D721Med (cell line): ENCODE results near the gene FDXR.

ENCODE experiments used
- DNase-seq: peaks from one replicate; pipeline ENCODE4 v3.0.0; 2011; ENCODE audit warnings: low spot score; ENCODE audit not compliant: insufficient read length
- FAIRE-seq: peaks from 2 replicates; lab custom pipeline; 2011; peaks lifted over from hg19 to GRCh38; lab: Jason Lieb, UNC
- TF ChIP-seq, protein P1 (sequence below): IDR thresholded peaks from 2 replicates; pipeline ENCODE4 v1.5.1; 2012; ENCODE audit warnings: mild to moderate bottlenecking, control low read depth; ENCODE audit not compliant: insufficient read depth; ENCODE audit errors: missing control alignments

The FDXR gene

DNA sequence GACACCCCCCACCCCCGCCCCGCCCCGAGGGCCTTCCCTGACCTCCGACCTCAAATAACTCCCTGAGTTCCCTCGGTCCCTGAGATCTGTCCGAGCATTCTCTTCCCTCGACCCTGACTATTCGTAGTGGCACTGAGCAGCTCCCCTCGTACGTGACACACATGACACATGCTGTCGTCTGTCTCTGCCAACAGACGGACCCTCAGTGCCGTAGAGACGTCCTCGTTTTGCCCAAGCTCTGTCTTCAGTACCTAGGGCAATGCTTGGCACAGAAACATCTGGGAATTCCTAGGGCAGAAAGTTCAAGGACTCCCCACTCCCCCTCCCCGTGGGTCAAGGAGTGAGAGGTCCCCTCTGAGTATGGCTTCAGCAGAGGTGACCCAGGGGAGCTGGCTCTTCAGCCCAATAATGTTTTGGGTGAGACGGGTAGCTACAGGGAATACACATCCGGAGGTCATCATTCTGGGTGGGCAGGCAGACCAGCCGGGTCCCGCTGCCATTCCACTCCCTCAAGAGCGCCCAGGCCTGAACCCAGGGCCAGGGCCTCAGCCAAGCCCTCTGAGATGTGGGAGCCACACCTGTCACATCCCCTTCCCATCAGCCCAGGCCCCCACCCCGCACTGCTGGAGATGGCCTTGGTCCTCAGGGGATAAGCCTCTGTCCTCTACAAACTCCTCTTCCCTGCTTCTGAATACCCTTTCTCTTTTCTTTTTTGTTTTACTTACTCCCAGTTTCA is 21.3 kb upstream of the FDXR start:
- DNase-seq (no peak), FAIRE-seq (no peak)
- TF ChIP-seq, protein P1, sequence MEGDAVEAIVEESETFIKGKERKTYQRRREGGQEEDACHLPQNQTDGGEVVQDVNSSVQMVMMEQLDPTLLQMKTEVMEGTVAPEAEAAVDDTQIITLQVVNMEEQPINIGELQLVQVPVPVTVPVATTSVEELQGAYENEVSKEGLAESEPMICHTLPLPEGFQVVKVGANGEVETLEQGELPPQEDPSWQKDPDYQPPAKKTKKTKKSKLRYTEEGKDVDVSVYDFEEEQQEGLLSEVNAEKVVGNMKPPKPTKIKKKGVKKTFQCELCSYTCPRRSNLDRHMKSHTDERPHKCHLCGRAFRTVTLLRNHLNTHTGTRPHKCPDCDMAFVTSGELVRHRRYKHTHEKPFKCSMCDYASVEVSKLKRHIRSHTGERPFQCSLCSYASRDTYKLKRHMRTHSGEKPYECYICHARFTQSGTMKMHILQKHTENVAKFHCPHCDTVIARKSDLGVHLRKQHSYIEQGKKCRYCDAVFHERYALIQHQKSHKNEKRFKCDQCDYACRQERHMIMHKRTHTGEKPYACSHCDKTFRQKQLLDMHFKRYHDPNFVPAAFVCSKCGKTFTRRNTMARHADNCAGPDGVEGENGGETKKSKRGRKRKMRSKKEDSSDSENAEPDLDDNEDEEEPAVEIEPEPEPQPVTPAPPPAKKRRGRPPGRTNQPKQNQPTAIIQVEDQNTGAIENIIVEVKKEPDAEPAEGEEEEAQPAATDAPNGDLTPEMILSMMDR: no peak

DNA sequence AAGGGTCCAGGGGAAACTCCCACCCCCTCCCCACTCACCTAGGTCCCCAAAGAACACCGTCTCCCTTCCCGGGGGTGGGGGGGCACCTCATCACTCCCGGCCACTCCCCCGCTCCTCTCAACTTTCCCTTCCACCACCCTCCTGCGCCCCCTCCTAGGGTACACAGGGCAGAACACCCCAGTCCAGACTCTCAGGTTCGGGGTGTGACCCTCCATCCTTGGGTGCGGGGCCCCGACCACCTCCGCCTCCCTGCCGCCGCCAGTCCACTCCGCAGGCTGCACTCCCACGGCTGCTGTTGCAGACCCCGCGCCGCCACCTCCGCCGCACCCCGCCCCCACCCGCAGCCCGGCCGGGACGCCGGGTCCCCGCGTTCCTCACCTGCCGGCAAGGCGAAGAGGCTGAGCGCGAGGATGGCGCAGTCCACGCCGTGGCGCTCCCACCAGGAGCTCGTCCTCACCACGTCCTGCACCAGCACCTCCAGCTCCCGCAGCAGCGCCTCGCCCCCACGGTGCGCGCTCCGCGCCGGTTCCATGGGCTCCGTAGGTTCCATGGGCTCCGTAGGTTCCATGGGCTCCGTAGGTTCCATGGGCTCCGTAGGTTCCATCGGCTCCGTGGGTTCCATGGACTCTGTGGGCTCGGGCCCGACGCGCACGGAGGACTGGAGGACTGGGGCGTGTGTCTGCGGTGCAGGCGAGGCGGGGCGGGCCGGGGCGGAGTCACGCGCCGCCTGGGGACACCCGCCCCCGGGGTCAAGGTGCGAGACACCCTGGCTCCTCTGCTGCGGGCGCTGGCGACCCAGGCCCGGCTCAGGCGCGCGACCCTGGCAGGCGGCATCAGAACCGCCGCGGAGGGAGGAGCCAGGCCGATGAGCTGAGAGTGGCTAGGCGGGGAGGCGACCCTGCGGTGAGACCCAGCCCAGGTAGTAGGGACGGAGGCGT is 20.4 kb upstream of the FDXR start, which contains the start of gene FADS6:
TSS of gene FADS6 (minus strand) at position 660 of the 938 bp plus-strand sequence. CDS start at position 622, 38 bp downstream.
- no peak for FAIRE-seq
- peak; percentile 57 for DNase-seq
- TF ChIP-seq, protein P1: no peak

DNA sequence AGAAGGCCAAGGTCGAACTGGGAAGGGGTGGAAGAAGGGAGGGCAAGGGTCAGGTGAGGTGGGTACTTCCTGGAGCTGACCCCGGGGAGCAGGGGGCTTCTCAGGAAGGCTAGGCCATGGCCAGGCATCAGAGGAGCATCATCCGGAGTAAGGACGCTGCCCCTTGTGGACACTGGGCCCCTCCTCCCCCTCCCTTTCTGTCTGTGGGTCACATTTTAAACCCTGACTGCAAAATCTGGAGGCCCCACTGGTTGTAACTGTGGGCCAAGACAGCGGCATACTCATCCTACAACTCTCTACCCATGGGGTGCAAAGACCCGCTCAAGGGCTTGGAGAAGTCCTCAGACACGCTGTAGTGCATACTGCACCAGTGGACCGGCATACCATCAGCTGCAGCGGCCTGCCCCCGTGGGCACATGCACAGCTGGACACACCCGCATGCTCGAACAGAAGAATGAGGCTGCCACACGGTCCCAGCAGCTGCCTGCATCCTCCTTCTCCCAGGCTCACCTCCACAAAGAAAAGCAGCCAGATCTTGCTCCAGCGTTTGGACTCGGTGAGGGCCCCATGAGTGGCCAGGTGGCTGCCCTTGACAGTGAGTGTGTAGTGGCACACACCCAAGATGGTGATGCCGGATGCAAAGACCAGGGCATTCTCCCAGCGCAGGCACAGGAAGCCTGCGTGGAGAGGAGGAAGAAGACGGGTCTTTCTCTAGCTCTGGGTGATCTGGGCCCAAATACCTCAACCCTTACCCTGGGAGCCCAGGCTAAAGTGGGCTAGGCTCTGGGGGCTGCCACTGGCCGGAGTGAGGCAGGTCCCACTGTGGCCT is 19.4 kb upstream of the FDXR start:
- FAIRE-seq (no peak), DNase-seq (no peak)
- TF ChIP-seq, protein P1: no peak

DNA sequence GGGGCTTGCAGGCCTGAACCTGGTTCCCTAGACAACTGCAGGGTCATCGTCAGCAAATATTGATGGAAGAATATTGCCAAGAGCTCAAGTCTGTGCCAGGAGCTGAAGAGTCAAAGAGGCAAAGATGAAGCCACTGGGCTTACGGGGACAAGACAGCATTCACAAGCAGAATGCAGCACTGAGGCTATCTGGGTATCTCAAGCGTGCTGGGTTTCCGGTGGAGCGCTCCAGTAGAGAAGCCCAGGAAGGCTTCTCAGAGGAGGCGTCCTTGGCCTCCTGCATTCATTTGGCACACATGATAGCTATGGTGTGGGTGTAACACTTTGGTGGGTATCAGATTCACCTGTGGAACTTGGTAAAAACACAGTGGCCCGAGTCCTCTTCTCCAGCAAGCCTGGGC is 17.8 kb upstream of the FDXR start:
- FAIRE-seq (no peak), DNase-seq (no peak)
- TF ChIP-seq, protein P1: no peak

DNA sequence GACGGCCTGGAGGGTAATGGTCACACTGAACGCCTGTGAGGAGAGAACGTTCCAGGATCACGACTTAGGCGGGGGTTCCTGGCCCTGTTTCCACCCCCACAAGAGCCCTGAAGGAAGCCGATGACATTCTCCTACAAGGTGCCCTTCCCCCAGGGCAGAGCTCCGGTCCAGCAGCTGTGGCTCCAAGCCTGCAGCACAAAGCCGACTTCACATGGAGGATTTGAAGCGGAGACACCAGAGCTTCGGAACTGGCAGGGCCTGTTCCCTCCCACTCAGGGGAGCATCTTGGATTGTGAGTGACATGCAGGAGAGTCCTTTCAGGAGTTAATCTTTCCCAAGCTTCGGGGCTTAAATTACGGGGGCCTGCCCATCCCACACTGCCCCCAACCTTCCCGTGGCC is 15.7 kb upstream of the FDXR start:
- FAIRE-seq (no peak), DNase-seq (no peak)
- TF ChIP-seq, protein P1: no peak

DNA sequence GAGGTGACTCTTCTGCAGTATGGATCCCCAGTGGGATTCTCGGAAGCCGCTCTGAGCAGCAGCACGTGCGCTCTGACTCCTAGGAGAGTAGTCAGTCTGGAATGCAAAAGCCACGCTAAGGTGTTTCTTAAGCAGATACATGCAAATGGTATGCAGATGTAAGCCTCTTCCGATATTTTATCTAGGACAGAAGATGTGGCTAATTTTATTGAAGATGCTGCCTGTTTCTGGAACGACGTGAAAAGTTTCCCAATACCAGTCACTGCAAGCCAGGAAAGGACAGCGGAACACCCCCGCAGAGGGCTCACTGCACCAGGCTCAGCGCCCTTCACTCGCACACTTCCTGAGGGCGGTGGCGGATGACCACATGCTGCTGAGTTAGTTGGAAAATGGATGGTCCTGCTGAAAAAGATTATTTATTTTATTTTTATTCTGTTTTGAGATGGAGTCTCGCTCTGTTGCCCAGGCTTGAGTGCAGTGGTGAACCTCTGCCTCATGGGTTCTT is 10.5 kb upstream of the FDXR start:
- TF ChIP-seq, protein P1: no peak
- DNase-seq (no peak), FAIRE-seq (no peak)
